Measurements from ENCODE around the gene USP50. TPM values are rescaled to one million over a fixed set of nuclear protein-coding genes. Genes with fewer than 3 reads are reported as not detected.
"Not testable (repeated sequence)": the region's sequence is repeated elsewhere in the genome, so short reads cannot be mapped to it uniquely, and the experiment has no call there.

USP50 gene
- total RNA-seq, 5 donors from 2014 or later (not counting 1 experiment from before 2014, with no cell fraction given), result 0.83 TPM; not detected in 4

- H3K27ac Mint-ChIP-seq, result no peak overlapping the region
- ChIA-PET POLR2A (interaction anchor here in 1 of 2 donors (0.5 kb wide), 1 partner anchor 49 kb away, joined by 12 read pairs; no protein-coding TSS in a partner anchor), CTCF (interaction anchor here in 1 of 2 donors (0.6 kb wide), 1 partner anchor 50 kb away, joined by 3 read pairs; no protein-coding TSS in a partner anchor)
These were observed 26.6 kb downstream of the USP50 start for GRCh38 chr15:50519740-50520425.

GRCh38 chr15:50513001-50513400 is 33.5 kb downstream of the USP50 start:
- Mint-ChIP-seq H3K9me3 (peaks cover 0 to 10% (median 0%) of the 10 kb centered on the region in 3 donors), H3K27ac (no peak overlapping the region), H3K36me3 (peaks cover 17% of the 10 kb centered on the region), H3K27me3 (no peaks in the 10 kb centered on the region), H3K4me1 (no peaks in the 10 kb centered on the region), H3K4me3 (no peak overlapping the region)
- H3K4me3 ChIP-seq (ENCODE audit: control insufficient read depth in 1 of 2, extremely low read depth in 1 of 2, low read length in 1 of 2), result no peak overlapping the region
- ATAC-seq (replicated peaks in 1 of 4) (no peak), DNase-seq (no peak)
- POLR2A ChIA-PET, result no interaction called here
- H3K27me3 ChIP-seq (replicated peaks in 1 of 2; ENCODE audit: control insufficient read depth in 2 of 2, extremely low read depth in 1 of 2, insufficient read depth in 2 of 2, low read length in 1 of 2), result no peaks in the 10 kb centered on the region
- H3K4me1 ChIP-seq (ENCODE audit: control insufficient read depth in 1 of 2, extremely low read depth in 1 of 2, insufficient read depth in 2 of 2, low read length in 2 of 2), result no peaks in the 10 kb centered on the region
- H3K36me3 ChIP-seq (ENCODE audit: control insufficient read depth in 2 of 2, extremely low read depth in 1 of 2, insufficient read depth in 1 of 2, low read length in 1 of 2), result no peaks in the 10 kb centered on the region
- CTCF ChIA-PET, result no interaction called here
- no peaks in the 10 kb centered on the region for H3K9me3 ChIP-seq
- H3K27ac ChIP-seq (ENCODE audit: low read length), result no peak overlapping the region

More at GRCh38 chr15:50519740-50520425, 26.6 kb downstream of the USP50 start:
- no peaks in the 10 kb centered on the region for H3K4me1 Mint-ChIP-seq
- no peaks in the 10 kb centered on the region for H3K4me1 ChIP-seq (ENCODE audit: control insufficient read depth in 1 of 2, extremely low read depth in 1 of 2, insufficient read depth in 2 of 2, low read length in 2 of 2)
- H3K4me3 Mint-ChIP-seq, result no peak overlapping the region
- DNase-seq, result no peak
- H3K9me3 Mint-ChIP-seq, result peaks cover 1 to 10% (median 5%) of the 10 kb centered on the region in 3 donors
- H3K36me3 Mint-ChIP-seq, result peaks cover 7% of the 10 kb centered on the region
- H3K9me3 ChIP-seq, result no peaks in the 10 kb centered on the region
- 100% methylated on average over 2 of the region's 7 CpGs for WGBS (ENCODE audit: insufficient coverage)
- no peaks in the 10 kb centered on the region for H3K36me3 ChIP-seq (ENCODE audit: control insufficient read depth in 2 of 2, extremely low read depth in 1 of 2, insufficient read depth in 1 of 2, low read length in 1 of 2)
- no peaks in the 10 kb centered on the region for H3K27me3 ChIP-seq (replicated peaks in 1 of 2; ENCODE audit: control insufficient read depth in 2 of 2, extremely low read depth in 1 of 2, insufficient read depth in 2 of 2, low read length in 1 of 2)
- no peaks in the 10 kb centered on the region for H3K27me3 Mint-ChIP-seq
- ATAC-seq (replicated peaks in 1 of 4), result no peak
- no peak overlapping the region for H3K27ac ChIP-seq (ENCODE audit: low read length)
- H3K4me3 ChIP-seq (ENCODE audit: control insufficient read depth in 1 of 2, extremely low read depth in 1 of 2, low read length in 1 of 2), result no peak overlapping the region

GRCh38 chr15:50506121-50506520 is 40.3 kb downstream of the USP50 start:
- no peaks in the 10 kb centered on the region for H3K4me1 Mint-ChIP-seq
- H3K4me1 ChIP-seq (ENCODE audit: control insufficient read depth in 1 of 2, extremely low read depth in 1 of 2, insufficient read depth in 2 of 2, low read length in 2 of 2), result no peaks in the 10 kb centered on the region
- POLR2A ChIA-PET, result interaction anchor here in 1 of 2 donors (0.6 kb wide), 1 partner anchor 1535 kb away, joined by 3 read pairs; no protein-coding TSS in a partner anchor
- DNase-seq (no peak), ATAC-seq (replicated peaks in 1 of 4) (no peak)
- no peak overlapping the region for H3K27ac ChIP-seq (ENCODE audit: low read length)
- H3K27me3 ChIP-seq (replicated peaks in 1 of 2; ENCODE audit: control insufficient read depth in 2 of 2, extremely low read depth in 1 of 2, insufficient read depth in 2 of 2, low read length in 1 of 2), result no peaks in the 10 kb centered on the region
- 97% methylated on average over 3 of the region's 8 CpGs for WGBS (ENCODE audit: insufficient coverage)
- peaks cover 0 to 11% of the 10 kb centered on the region in 2 donors for H3K36me3 ChIP-seq (ENCODE audit: control insufficient read depth in 2 of 2, extremely low read depth in 1 of 2, insufficient read depth in 1 of 2, low read length in 1 of 2)
- CTCF ChIA-PET, result interaction anchor here in 1 of 2 donors (0.6 to 0.7 kb wide), 3 partner anchors 131 to 202 kb away, joined by 3 to 7 read pairs (median 4); no protein-coding TSS in a partner anchor
- no peaks in the 10 kb centered on the region for H3K9me3 ChIP-seq
- peaks cover 28% of the 10 kb centered on the region for H3K36me3 Mint-ChIP-seq
- H3K4me3 Mint-ChIP-seq, result no peak overlapping the region
- no peak overlapping the region for H3K27ac Mint-ChIP-seq
- no peak overlapping the region for H3K4me3 ChIP-seq (ENCODE audit: control insufficient read depth in 1 of 2, extremely low read depth in 1 of 2, low read length in 1 of 2)
- no peaks in the 10 kb centered on the region for H3K9me3 Mint-ChIP-seq
- H3K27me3 Mint-ChIP-seq, result no peaks in the 10 kb centered on the region

- H3K4me3 Mint-ChIP-seq; H3K27me3 ChIP-seq (replicated peaks in 1 of 2; ENCODE audit: control insufficient read depth in 2 of 2, extremely low read depth in 1 of 2, insufficient read depth in 2 of 2, low read length in 1 of 2); H3K27me3 Mint-ChIP-seq; H3K4me1 Mint-ChIP-seq; H3K9me3 ChIP-seq; H3K4me1 ChIP-seq (ENCODE audit: control insufficient read depth in 1 of 2, extremely low read depth in 1 of 2, insufficient read depth in 2 of 2, low read length in 2 of 2); H3K9me3 Mint-ChIP-seq; ATAC-seq (replicated peaks in 1 of 4); H3K27ac ChIP-seq (ENCODE audit: low read length); DNase-seq; H3K4me3 ChIP-seq (ENCODE audit: control insufficient read depth in 1 of 2, extremely low read depth in 1 of 2, low read length in 1 of 2); H3K27ac Mint-ChIP-seq: not testable (repeated sequence)
- H3K36me3 ChIP-seq (ENCODE audit: control insufficient read depth in 2 of 2, extremely low read depth in 1 of 2, insufficient read depth in 1 of 2, low read length in 1 of 2), result peaks cover 0 to 13% of the 10 kb centered on the region in 2 donors
- CTCF ChIA-PET, result interaction anchor here (0.5 to 0.6 kb wide), 2 partner anchors 35 to 202 kb away, joined by 3 to 4 read pairs; no protein-coding TSS in a partner anchor
- 80% methylated on average over 2 of the region's 2 CpGs for WGBS (ENCODE audit: insufficient coverage)
- peaks cover 28% of the 10 kb centered on the region for H3K36me3 Mint-ChIP-seq
- POLR2A ChIA-PET, result interaction anchor here in 1 of 2 donors (0.6 kb wide), 1 partner anchor 1535 kb away, joined by 3 read pairs; no protein-coding TSS in a partner anchor
These were observed 40.8 kb downstream of the USP50 start for GRCh38 chr15:50505656-50506055.

GRCh38 chr15:50503144-50503543 is 43.3 kb downstream of the USP50 start:
- no peaks in the 10 kb centered on the region for H3K27me3 ChIP-seq (replicated peaks in 1 of 2; ENCODE audit: control insufficient read depth in 2 of 2, extremely low read depth in 1 of 2, insufficient read depth in 2 of 2, low read length in 1 of 2)
- peaks cover 0 to 34% of the 10 kb centered on the region in 2 donors for H3K36me3 ChIP-seq (ENCODE audit: control insufficient read depth in 2 of 2, extremely low read depth in 1 of 2, insufficient read depth in 1 of 2, low read length in 1 of 2)
- ChIA-PET CTCF (no interaction called here), POLR2A (interaction anchor here in 1 of 2 donors (0.6 kb wide), 1 partner anchor 1837 kb away, joined by 4 read pairs; no protein-coding TSS in a partner anchor)
- H3K27ac Mint-ChIP-seq, result no peak overlapping the region
- H3K4me1 Mint-ChIP-seq, result no peaks in the 10 kb centered on the region
- no peaks in the 10 kb centered on the region for H3K9me3 ChIP-seq
- no peak overlapping the region for H3K27ac ChIP-seq (ENCODE audit: low read length)
- no peaks in the 10 kb centered on the region for H3K9me3 Mint-ChIP-seq
- peaks cover 43% of the 10 kb centered on the region for H3K36me3 Mint-ChIP-seq
- WGBS (ENCODE audit: insufficient coverage), result 90% methylated on average over 2 of the region's 7 CpGs
- H3K4me1 ChIP-seq (ENCODE audit: control insufficient read depth in 1 of 2, extremely low read depth in 1 of 2, insufficient read depth in 2 of 2, low read length in 2 of 2), result no peaks in the 10 kb centered on the region
- H3K4me3 ChIP-seq (ENCODE audit: control insufficient read depth in 1 of 2, extremely low read depth in 1 of 2, low read length in 1 of 2), result no peak overlapping the region
- DNase-seq (no peak), ATAC-seq (replicated peaks in 1 of 4) (no peak)
- no peaks in the 10 kb centered on the region for H3K27me3 Mint-ChIP-seq
- H3K4me3 Mint-ChIP-seq, result no peak overlapping the region

GRCh38 chr15:50501815-50502214 is 44.7 kb downstream of the USP50 start:
- no peak overlapping the region for H3K27ac Mint-ChIP-seq
- H3K4me3 Mint-ChIP-seq, result no peak overlapping the region

More at GRCh38 chr15:50501815-50502214, 44.7 kb downstream of the USP50 start:
- H3K27me3 Mint-ChIP-seq, result no peaks in the 10 kb centered on the region
- H3K4me3 ChIP-seq (ENCODE audit: control insufficient read depth in 1 of 2, extremely low read depth in 1 of 2, low read length in 1 of 2), result no peak overlapping the region
- no peaks in the 10 kb centered on the region for H3K4me1 ChIP-seq (ENCODE audit: control insufficient read depth in 1 of 2, extremely low read depth in 1 of 2, insufficient read depth in 2 of 2, low read length in 2 of 2)
- DNase-seq, result no peak
- peaks cover 0 to 41% of the 10 kb centered on the region in 2 donors for H3K36me3 ChIP-seq (ENCODE audit: control insufficient read depth in 2 of 2, extremely low read depth in 1 of 2, insufficient read depth in 1 of 2, low read length in 1 of 2)
- no peak for ATAC-seq (replicated peaks in 1 of 4)
- 100% methylated on average over 1 of the region's 4 CpGs for WGBS (ENCODE audit: insufficient coverage)
- ChIA-PET POLR2A (interaction anchor here (0.5 to 0.7 kb wide), 4 partner anchors 8 to 1232 kb away, joined by 3 to 8 read pairs (median 4); no protein-coding TSS in a partner anchor), CTCF (no interaction called here)
- no peak overlapping the region for H3K27ac ChIP-seq (ENCODE audit: low read length)
- H3K9me3 Mint-ChIP-seq, result no peaks in the 10 kb centered on the region
- H3K36me3 Mint-ChIP-seq, result peaks cover 49% of the 10 kb centered on the region
- H3K4me1 Mint-ChIP-seq, result no peaks in the 10 kb centered on the region
- no peaks in the 10 kb centered on the region for H3K9me3 ChIP-seq
- no peaks in the 10 kb centered on the region for H3K27me3 ChIP-seq (replicated peaks in 1 of 2; ENCODE audit: control insufficient read depth in 2 of 2, extremely low read depth in 1 of 2, insufficient read depth in 2 of 2, low read length in 1 of 2)
